Fibroblast of skin of scalp (primary cell): ENCODE measurements around the gene RASA2.

ENCODE experiments used
- DNase-seq: peaks from one replicate; pipeline ENCODE4 v3.0.0-alpha.2; 2013

Gene RASA2

DNA sequence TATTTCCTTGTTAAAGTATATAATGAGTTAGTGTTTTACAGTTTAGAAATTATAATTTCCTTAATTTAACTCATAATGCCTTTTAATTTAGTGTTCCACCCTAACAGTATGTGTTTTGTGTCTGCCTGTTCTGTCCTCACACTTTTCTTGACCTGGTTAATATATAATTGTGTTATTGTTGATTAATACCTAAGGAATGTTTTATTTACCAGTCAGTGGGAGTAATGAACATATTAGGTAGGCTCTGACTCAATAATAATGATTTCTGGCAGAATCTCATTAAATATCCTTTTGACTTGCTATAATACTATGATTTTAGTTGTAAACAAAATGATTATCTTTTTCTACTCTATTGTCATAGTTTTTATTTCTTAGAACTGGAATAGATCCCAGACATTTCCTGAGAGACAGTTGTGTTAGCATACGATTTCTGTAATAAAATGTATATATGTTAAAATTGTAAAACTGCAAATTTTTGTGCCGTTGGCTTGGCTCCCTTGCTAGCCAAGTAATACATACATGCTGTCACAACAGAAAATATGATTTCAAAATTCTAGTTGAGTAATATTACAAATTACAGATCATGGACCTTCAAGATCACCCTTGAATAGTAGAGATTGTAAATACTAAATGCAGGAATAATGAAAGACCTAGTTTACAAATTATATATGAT lies 51.9 kb downstream of the RASA2 start:
- no peak for DNase-seq

DNA sequence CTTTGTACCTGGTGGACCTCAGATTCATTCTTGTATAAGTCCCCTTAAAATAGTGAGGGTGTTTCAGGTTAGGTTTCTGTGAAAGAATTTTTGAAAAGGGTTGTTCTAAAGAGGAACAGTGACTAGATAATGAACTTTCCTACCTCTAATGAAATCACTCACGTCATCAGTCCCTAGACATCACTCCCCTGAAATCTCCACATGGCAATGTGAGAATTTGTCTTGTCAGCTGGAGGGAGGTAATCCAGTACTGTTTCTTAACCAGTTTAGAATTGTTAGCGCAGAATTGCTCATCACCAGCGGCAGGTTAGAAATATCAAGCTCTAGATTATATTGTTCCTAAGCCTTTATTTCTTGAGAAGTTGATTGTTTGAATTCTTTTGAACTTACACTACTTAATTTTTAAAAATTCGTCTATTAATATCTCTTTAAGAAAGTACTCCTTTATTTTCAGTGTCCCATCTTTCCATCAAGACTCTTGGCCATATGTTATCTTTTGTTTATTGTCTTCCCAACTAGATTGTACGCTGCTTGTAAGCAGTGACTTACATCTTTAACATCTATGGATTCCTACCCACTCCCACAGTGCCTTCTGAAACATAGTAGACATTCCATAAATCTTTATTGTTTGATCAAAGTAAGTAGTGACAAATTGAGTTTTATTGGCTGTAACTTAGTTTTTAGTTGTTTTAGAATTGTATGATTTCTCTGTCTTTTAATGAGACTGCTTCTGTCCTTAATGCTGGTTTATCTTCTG lies 52.8 kb downstream of the RASA2 start:
- peak; percentile 19 for DNase-seq

DNA sequence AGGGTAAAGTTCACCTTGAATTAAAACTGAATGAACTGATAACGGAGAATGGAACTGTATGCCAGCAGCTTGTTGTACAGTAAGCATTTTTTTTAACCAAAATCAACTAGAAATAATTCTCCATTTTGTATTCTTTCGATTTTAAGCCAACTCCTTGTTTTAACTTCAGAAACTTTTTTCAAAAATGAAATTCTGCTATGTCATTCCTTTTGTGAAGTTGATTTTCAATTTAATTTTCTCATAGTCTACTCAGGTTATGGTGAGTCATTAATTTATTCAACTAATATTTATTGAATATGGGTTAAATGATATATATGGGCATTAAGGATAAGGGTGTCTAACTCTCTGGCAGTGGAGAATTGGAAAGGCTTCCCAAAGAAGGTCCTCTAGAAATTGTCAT lies 53.7 kb downstream of the RASA2 start:
- DNase-seq, result no peak

DNA sequence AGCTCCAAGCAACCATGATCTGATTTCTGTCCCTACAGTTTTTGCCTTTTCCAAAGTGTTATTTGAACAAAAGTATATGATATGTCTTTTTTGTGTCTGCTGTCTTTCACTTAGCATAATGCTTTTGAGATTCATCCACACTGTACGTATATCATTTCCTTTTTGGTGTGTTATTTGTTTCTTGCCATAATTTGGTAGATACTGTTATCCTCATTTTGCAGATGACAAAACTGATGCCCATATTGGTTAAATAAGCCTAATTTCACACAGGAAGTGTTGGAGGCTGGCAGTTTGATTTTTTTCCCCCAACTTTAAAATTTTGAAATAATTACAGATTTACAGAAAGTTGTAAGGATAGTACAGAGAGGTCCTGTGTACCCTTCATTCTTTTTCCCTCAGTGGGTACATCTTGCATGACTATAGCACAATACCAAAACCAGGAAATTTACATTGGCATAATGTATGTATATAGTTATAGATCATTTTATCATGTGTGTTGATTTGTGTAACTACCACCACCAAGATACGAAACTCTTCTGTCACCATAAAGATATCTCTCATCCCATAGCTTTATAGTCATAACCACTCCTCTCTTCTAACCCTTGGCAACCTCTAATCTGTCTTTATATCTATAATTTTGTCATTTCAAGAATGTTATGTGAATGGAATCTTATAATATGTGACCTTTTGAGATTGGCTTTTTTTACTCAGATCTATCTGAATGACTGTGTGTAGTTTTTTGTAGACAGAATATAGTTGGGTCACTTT lies 55.6 kb downstream of the RASA2 start:
- no peak for DNase-seq

DNA sequence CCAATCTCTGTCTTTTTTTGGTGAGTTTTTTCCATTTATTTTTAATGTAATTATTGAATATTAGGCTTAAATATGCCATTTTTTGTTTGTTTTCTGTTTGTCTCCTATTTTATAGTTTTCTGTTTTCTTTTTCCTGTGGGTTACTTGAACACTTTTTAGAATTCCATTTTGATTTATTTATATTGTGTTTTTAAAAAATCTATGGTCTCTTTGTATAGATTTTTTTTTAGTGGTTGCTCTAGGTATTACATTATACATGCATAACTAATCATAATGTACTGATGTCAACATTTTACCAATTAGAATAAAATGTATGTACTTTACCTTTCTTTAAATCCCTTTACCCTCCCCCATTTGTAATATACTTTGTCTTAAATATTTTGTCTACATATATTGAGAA lies 56.2 kb downstream of the RASA2 start:
- no peak for DNase-seq

DNA sequence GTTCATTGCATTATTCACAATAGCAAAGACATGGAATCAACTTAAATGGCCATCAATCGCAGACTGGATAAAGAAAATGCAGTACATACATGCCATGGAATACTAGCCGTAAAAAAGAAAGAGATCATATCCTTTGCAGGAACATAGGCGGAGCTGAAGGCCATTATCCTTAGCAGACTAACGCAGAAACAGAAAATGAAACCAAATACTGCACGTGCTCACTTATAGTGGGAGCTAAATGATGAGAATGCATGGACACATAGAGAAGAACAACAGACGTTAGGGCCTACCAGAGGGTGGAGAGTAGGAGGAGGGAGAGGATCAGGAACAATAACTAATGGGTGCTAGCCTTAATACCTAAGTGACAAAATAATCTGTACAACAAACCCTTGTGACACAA lies 57.9 kb downstream of the RASA2 start:
- DNase-seq, result no peak

DNA sequence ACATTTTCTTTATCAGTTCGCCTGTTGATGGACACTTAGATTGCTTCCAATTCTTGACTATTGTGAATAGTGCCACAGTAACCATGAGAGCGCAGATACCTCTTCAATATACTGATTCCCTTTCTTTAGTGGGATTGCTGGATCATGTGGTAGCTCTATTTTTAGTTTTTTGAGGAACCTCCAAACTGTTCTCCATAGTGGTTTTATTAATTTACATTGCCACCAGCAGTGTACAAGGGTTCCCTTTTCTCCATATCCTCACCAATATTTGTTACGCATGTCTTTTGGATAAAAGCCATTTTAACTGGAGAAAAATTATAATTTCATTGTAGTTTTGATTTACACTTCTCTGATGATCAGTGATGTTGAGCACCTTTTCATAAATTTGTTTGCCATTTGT lies 59.3 kb downstream of the RASA2 start:
- DNase-seq, result no peak

DNA sequence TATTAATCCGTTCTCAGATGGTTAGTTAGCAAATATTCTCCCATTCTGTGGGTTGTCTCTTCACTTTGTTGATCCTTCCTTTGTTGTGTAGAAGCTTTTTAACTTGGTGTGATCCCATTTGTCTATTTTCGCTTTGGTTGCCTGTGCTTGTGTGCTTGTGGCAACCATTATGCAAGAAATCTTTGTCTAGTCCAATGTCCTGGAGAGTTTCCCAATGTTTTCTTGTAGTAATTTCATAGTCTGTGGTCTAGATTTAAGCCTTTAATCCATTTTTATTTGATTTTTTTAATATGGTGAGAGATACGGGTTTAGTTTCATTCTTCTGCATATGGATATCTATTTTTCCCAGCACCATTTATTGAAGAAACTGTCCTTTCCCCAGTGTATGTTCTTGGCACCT lies 59.8 kb downstream of the RASA2 start:
- DNase-seq, result no peak

DNA sequence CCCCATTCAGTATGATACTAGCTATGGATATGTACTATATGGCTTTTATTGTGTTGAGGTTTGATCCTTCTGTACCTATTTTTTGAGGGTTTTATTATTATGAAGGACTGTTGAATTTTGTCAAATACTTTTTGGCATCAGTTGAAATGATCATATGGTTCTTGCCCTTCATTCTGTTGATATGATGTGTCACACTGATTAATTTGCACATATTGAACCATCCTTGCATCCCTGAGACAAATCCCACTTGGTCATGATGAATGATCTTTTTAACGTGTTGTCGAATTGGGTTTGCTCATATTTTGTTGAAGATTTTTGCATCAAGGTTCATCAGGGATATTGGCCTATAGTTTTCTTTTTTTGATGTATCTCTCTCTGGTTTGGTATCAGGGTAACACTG lies 61.0 kb downstream of the RASA2 start:
- no peak for DNase-seq

DNA sequence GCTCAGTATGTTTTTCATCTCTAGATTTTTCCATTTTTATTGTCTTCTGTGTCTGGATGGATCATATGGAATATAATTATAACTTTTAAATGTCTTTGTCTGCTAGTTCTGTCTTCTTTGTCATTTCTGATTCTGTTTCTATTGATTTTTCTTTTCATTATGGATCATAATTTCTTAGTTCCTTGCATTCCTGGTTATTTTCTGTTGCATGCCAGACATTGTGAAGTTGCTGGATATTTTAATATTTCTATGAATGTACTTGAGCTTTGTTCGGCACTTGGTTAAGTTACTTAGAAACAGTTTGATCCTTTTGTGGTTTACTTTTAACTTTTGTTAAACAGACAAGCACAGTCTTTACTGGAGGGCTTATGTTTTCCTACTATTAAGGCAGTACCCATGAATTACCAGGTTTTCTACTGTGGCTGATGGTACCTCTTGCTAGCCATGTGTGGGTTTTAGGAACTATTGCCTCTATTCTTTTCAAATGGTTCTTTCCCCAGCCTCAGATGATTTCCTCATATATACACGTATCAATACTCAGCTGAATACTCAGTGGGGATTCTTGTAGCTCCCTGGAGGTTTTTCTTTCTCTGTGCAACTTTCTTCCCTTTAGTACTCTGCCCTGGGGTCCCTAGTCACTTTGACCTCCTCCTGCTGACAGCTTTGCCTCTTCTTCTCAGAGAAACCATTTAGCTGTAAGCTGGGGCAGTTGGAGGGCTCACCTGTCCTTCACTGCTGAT lies 64.3 kb downstream of the RASA2 start:
- DNase-seq, result no peak

DNA sequence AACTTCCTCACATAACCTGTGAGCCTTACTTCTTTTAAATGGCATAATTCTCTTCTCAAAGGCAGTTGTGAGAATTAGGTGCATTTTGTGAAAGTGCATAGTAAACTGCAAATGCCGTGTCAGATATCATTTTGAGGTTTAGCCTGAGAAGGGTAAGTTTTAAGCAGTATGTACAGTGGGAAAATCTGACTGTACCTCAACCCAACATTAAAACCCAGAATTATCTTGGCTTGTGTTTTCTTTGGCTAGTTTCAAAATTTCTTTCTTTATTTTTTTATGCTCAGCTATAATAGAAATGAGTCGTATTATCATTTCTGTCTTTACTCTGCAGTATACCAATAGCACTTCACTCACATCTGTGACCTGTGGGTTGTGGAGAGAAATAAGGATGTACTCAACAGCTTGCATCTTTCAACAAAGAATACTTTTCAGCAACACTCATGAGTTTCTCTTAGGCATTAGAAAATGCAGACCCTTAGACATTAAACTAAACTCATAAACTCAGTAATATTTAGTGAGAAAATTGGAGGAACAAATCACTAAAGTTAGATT lies 65.7 kb downstream of the RASA2 start:
- peak; percentile 10 for DNase-seq

DNA sequence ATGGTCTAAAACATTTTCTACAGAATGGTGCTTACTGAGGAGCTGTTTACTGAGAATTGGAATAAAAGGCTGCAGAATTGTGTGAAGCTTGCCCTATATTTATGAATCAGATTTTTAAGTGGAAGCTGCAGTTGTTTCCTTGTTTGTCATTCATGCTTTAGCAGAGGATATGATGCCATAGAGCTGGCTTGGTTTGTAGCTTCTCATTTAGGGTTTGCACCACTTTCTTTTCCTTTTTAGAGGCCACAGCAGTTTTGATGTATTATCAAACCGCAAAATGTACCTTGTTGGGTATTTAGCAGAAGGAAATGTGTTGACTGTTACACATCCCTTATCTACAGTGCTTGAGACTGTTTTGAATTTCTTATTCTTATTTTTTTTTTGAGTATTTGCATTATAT lies 66.2 kb downstream of the RASA2 start:
- DNase-seq, result no peak

DNA sequence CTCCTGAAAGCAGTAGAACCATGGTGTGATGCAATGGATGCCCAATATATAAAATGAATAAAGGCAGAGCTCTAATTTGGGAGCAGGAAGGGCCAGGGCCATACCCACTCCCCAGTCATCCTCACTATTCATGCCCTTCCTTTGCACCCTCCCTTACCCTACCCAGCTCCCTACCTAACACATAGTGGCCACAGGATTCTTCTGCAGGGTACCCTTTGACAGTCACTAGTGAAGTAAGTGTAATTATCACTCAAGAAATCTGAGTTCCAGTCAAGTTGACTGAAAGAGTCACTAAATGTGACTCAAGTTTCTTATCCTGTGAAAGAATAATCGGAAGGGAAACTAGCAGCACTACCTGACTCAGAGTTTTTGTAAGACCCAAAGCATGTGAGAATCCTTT lies 69.2 kb downstream of the RASA2 start:
- DNase-seq, result no peak

DNA sequence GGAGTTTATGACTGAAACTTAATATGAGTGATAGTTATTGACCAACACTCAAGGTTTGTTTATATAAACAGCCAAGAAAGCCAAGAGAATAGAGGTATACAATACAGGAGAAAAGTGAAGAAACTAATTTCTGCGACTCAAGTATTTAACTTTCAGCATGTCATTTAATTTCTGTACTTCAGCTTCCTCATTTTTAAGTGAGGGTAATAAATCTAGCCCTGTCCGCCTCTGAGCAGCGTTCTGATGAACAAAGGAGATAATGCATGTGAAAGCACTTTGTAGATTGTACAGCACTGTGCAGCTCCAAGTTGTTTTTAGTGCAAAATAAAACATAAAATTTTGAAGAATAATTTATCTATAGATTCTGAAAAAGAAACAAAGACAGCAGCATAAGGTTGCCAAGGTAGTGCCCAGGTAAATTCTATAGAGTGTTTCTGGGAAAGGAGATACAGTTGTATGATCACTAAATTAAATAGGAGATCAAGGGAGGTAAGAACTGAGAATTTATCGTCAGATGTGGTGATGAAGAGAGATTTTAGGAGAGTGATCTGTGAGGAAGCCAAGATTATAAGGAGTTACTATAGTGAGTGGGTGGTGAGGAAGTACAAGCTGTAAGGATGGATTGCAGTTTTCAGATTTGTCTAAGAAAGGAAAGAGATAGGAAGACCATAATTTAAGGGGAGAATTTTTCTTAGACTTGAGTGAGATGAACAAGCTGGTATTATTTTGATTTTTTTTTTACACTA lies 71.3 kb downstream of the RASA2 start:
- DNase-seq, result no peak

DNA sequence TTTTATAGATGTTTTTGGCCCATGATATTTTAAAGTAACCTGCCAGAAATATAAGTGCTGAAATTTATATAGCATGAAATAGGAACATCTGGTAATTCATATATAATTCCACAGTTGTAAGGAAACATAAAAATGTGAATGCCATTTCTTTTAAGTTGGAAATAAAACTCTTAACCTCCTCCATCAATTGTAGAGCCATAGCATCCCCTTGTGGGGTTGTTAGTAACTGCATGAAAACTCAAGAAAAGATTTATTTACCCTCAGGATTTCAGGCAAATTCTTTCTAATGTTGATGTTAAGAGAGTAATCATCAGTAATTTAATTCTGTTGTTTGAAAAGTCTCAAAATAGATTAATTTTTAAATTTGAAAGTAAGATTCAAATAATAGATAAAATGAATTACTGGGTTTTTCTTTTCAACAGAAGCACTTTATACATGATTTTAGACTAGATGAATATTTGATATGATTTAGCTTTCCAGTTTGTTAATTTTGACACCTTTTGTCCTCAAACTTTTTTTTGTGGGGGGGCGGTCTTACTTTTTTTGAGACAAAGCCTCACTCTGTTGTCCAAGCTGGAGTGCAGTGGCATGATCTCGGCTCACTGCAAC lies 74.7 kb downstream of the RASA2 start:
- peak; percentile 69 for DNase-seq

DNA sequence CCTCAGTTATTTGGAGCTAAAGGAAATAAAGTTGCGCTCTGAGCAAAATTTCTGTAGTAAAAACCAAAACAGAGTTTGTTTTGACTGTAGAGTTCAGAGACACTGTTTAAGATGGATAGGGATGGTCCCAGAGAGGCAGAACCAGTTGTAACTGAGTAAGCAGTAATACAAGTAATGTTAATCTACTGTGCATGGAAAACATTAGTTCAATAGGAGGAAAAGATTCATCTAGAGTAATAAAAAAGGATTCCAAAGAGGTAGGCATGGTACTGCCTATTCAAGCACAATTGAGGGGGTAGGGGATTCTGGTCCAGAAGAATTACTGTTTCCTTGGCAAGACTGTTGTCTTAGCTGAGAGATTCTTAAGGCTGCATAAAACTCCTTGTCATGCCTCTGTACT lies 77.4 kb downstream of the RASA2 start:
- no peak for DNase-seq

DNA sequence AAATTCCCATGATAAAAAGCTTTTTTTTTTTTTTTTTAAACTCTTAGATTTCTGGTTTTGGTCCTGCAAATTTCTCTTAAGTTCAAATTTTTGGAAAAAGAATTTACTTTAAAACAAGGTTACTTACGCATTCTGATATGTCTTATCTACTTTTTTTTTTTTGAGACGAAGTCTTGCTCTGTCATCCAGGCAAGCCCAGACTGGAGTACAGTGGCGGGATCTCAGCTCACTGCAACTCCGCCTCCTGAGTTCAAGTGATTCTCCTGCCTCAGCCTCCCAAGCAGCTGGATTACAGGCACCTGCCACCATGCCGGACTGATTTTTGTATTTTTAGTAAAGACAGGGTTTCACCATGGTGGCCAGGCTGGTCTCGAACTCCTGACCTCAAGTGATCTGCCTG lies 83.2 kb downstream of the RASA2 start:
- DNase-seq, result no peak

DNA sequence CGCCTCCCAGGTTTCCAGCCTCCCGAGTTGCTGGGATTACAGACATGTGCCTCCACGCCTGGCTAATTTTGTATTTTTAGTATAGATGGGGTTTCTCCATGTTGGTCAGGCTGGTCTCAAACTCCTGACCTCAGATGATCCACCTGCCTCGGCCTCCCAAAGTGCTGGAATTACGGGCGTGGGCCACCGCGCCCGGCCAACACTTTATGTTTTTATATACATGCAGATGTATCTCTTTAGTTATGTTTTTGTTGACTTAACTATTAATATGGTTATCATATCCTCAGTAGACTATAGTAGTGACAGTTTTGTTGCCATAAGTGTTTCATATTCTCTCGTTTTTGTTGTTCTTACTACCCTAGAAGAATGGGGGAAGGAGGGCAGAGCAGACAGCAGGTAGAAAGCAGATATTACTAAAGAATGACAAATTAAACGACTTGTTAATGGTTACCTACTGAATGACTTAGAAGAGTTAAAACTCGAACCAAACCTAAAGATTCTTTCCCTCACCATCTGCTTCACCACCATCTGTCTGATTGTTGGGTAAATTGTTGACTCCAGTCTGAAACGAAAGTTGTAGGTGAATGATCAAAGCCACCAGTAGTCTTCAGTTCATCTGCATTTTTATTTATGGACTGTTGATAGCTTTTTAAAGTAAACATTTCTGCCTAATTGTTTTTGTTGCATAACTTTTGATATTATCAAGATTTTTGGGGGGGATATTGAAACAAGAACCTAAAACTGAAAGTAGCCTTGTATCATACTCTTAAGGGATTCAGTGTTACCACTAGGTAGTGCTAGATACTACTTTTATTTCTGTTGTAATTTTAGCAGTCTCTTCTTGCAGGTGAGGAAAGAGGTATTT lies 89.3 kb downstream of the RASA2 start:
- DNase-seq, result peak; percentile 22

DNA sequence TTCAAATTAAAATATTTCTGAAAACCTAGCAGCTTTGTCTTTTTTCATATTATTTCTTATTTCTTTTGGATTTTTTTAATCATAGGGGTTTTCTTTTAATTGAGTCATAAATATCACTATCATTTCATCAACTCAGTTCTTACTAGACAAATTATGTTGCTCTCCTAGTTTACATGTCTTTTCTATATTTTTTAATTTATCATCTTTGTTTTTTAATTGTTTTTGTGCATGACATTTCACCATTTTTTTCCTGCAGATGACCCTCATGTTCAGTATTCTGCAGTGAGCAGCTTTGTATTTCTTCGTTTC lies 89.9 kb downstream of the RASA2 start:
- DNase-seq, result no peak

DNA sequence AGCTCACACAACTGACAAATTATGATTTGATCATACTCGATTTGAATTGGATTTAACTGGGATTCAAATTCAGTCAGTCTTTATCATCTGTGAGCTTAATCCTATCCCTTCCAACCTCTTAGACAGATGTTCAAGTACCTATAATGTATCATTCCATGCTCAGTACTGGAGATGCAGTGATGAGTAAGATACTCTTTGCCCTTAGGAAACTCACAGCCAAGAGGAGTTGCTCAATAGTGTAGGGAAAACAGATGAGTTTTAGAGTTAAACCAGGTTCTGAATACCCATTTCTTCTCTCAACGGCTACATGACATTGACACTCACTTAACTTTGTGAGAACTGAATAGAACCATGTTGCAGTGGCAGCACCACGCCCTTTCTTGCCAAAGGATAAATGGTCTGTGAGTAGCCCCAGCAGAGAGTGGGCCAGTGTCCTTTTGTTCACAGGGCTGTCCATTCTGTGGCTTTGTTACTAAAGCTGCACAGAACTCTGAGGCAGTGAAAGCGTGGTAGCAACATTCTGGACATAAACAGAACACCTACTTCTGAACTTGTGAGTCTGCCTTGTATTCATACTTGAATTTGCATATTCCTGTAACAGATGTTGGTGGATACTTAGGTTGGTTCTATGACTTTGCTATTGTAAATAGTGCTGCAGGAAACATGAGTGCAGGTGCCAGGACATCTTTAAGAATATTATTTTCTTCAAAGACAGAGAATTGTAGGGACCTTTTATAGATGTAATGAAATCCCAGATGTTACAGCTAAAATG lies 91.6 kb downstream of the RASA2 start:
- DNase-seq, result no peak
